HG03196 (cell line): ENCODE results near the gene PDLIM1.

Source experiments
- ATAC-seq: cut with Tn5 transposase; IDR thresholded peaks from one replicate; pipeline ENCODE4 v1.9.1; 2021; ENCODE audit not compliant: unreplicated experiment

The PDLIM1 gene

GRCh38 chr10:95289003-95289920 is 1.5 kb downstream of the PDLIM1 start:
- ATAC-seq = no peak

- ATAC-seq = no peak
These were observed 2.5 kb downstream of the PDLIM1 start for GRCh38 chr10:95288303-95288702.

GRCh38 chr10:95287281-95287680 is 3.5 kb downstream of the PDLIM1 start:
- no peak for ATAC-seq

- ATAC-seq = no peak
These were observed 4.1 kb downstream of the PDLIM1 start for GRCh38 chr10:95286707-95287106.

- ATAC-seq = no peak
These were observed 5.2 kb downstream of the PDLIM1 start for GRCh38 chr10:95285556-95285955.

GRCh38 chr10:95284807-95285206 is 6.0 kb downstream of the PDLIM1 start:
- ATAC-seq = no peak

- ATAC-seq = no peak
These were observed 8.7 kb downstream of the PDLIM1 start for GRCh38 chr10:95282107-95282506.

GRCh38 chr10:95281206-95281605 is 9.6 kb downstream of the PDLIM1 start:
- no peak for ATAC-seq

GRCh38 chr10:95280637-95281036 is 10.2 kb downstream of the PDLIM1 start:
- ATAC-seq = no peak

- ATAC-seq = no peak
These were observed 11.6 kb downstream of the PDLIM1 start for GRCh38 chr10:95279042-95279820.

GRCh38 chr10:95278061-95278988 is 12.5 kb downstream of the PDLIM1 start:
- no peak for ATAC-seq

- ATAC-seq = no peak
These were observed 13.2 kb downstream of the PDLIM1 start for GRCh38 chr10:95277614-95278013.

- ATAC-seq = no peak
These were observed 13.6 kb downstream of the PDLIM1 start for GRCh38 chr10:95277201-95277570.

- no peak for ATAC-seq
These were observed 14.2 kb downstream of the PDLIM1 start for GRCh38 chr10:95276367-95277200.

- ATAC-seq = no peak
These were observed 15.0 kb downstream of the PDLIM1 start for GRCh38 chr10:95275726-95276366.

- ATAC-seq = no peak
These were observed 17.1 kb downstream of the PDLIM1 start for GRCh38 chr10:95273393-95274312.

- no peak for ATAC-seq
These were observed 22.4 kb downstream of the PDLIM1 start for GRCh38 chr10:95268438-95268837.

- no peak for ATAC-seq
These were observed 23.6 kb downstream of the PDLIM1 start for GRCh38 chr10:95267251-95267650.

- no peak for ATAC-seq
These were observed 24.1 kb downstream of the PDLIM1 start for GRCh38 chr10:95266674-95267095.
